GM20431 (cell line): ENCODE data around the gene GCHFR.

Experiments used
- in situ Hi-C: fragments of 300-500 bp; cut with MseI, MboI; formaldehyde crosslinking; loops from one replicate; pipeline ENCODE4 v1.15.0; 2020; ENCODE audit warnings: low sequenced_read_pairs; ENCODE audit not compliant: unreplicated experiment

GCHFR gene

GRCh38 chr15:40754574-40754882, 9.3 kb upstream of the GCHFR start:
- in situ Hi-C loops, result no loop called here

GRCh38 chr15:40754883-40755811, 8.7 kb upstream of the GCHFR start, which contains the start of gene RMDN3:
RMDN3 (minus strand) TSS chr15:40755254; CDS start chr15:40754783, 471 bp downstream.
- in situ Hi-C loops, result no loop called here

GRCh38 chr15:40755812-40756208, 8.1 kb upstream of the GCHFR start:
- in situ Hi-C loops, result no loop called here

- in situ Hi-C loops, result no loop called here
Measured at GRCh38 chr15:40756938-40757337, 6.9 kb upstream of the GCHFR start.

GRCh38 chr15:40759961-40760360, 3.9 kb upstream of the GCHFR start:
- in situ Hi-C loops, result no loop called here

GRCh38 chr15:40762919-40763800, 708 bp upstream of the GCHFR start:
- in situ Hi-C loops, result no loop called here

GRCh38 chr15:40764629-40765103, 798 bp downstream of the GCHFR start:
- in situ Hi-C loops, result no loop called here

- in situ Hi-C loops, result no loop called here
Measured at GRCh38 chr15:40766194-40766815, 2.4 kb downstream of the GCHFR start.

GRCh38 chr15:40766906-40767837, 3.3 kb downstream of the GCHFR start:
- in situ Hi-C loops, result no loop called here

GRCh38 chr15:40767838-40768500, 4.1 kb downstream of the GCHFR start:
- in situ Hi-C loops, result no loop called here

- in situ Hi-C loops, result no loop called here
Measured at GRCh38 chr15:40768521-40769273, 4.8 kb downstream of the GCHFR start.

- in situ Hi-C loops, result no loop called here
Measured at GRCh38 chr15:40769274-40770146, 5.6 kb downstream of the GCHFR start, which contains the start of gene C15orf62. C15orf62 (plus strand) TSS chr15:40769980; CDS start chr15:40770496, 516 bp downstream.

- in situ Hi-C loops, result no loop called here
Measured at GRCh38 chr15:40770147-40770721, 6.4 kb downstream of the GCHFR start.

- in situ Hi-C loops, result no loop called here
Measured at GRCh38 chr15:40771242-40771641, 7.4 kb downstream of the GCHFR start.

- in situ Hi-C loops, result no loop called here
Measured at GRCh38 chr15:40772014-40772413, 8.1 kb downstream of the GCHFR start.

- in situ Hi-C loops, result no loop called here
Measured at GRCh38 chr15:40773496-40773895, 9.6 kb downstream of the GCHFR start.

- in situ Hi-C loops, result no loop called here
Measured at GRCh38 chr15:40773902-40774301, 10.0 kb downstream of the GCHFR start.
